Omental fat pad (tissue), 4 donors: ENCODE results near the gene METAP1D. TPM values are rescaled to one million over a fixed set of nuclear protein-coding genes. Genes with fewer than 3 reads are reported as not detected.

Experiments
- ATAC-seq: fragments of 150-250 bp; one replicate; pipeline ENCODE4 v1.9.1; 2016; ENCODE audit warnings: mild to moderate bottlenecking, moderate library complexity; ENCODE audit not compliant: low FRiP score
- DNase-seq: peaks from one replicate; pipeline ENCODE4 v3.0.0-alpha.2; 2019; ENCODE audit warnings: low spot score
- total RNA-seq, 4 donors: library from RNA; depleted of rRNA; stranded (reverse); fragments of >200 nt; gene quantifications; one replicate each; pipeline ENCODE4 v1.1.0, GENCODE V29; 2016
- TF ChIP-seq, protein P1 (sequence below), 3 donors: fragments of 450-650 bp; IDR thresholded peaks; one replicate each; pipeline ENCODE4 v1.5.1; 2016 to 2017; ENCODE audit warnings: antibody characterized with exemption in 3 of 3, mild to moderate bottlenecking in 3 of 3, moderate library complexity in 2 of 3

METAP1D gene
- total RNA-seq, 4 donors from 2014 or later: 5.4 to 9.6 (median 8.5) TPM

GRCh38 chr2:172046866-172047565 lies 47.3 kb downstream of the METAP1D start:
- TF ChIP-seq, protein P1, sequence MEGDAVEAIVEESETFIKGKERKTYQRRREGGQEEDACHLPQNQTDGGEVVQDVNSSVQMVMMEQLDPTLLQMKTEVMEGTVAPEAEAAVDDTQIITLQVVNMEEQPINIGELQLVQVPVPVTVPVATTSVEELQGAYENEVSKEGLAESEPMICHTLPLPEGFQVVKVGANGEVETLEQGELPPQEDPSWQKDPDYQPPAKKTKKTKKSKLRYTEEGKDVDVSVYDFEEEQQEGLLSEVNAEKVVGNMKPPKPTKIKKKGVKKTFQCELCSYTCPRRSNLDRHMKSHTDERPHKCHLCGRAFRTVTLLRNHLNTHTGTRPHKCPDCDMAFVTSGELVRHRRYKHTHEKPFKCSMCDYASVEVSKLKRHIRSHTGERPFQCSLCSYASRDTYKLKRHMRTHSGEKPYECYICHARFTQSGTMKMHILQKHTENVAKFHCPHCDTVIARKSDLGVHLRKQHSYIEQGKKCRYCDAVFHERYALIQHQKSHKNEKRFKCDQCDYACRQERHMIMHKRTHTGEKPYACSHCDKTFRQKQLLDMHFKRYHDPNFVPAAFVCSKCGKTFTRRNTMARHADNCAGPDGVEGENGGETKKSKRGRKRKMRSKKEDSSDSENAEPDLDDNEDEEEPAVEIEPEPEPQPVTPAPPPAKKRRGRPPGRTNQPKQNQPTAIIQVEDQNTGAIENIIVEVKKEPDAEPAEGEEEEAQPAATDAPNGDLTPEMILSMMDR (IDR thresholded peaks at IDR 0.05): no peak

DNA sequence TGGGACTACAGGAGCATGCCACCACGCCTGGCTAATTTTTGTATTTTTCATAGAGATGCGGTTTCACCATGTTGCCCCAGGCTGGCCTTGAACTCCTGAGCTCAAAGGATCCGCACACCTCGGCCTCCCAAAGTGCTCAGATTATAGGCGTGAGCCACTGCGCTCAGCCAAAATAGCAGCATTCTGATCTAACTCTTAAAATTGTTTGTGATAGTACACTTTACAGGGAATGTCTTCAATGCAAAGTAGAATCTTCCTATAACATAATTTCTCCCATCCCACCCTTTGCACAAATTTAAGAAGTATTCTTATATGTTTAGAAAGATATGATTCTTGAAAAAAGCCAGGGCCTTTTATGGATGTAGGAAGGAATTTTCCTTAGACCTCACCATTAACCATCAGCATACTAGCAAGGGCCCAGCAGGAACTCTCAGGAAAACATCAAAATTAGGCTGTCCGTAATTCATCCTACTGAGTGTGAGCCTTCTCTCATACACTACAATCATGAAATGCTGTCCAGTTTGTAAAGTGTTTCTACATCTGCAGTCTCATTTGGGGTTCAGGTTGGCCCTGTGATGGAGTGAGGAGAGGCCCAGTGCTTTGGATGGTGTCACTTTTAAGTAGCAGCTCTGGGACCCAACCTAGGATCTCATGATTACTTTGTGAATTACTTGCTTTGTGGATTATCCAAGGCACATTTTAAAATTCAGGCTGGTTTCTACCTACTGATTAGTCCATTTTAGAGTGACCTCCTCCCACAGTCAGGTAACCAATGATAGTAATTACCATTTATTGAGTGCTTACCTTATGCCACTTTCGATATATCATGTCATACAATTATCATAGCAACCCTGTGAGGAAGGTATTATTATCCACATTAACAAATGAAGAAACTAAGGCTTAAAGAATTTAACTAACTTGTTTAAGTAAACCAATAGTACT lies 48.1 kb downstream of the METAP1D start:
- no peak for ATAC-seq
- DNase-seq: no peak
- TF ChIP-seq, protein P1 (IDR thresholded peaks at IDR 0.05): no peak

More at GRCh38 chr2:172046866-172047565, 47.3 kb downstream of the METAP1D start:
- ATAC-seq (no peak), DNase-seq (no peak)

DNA sequence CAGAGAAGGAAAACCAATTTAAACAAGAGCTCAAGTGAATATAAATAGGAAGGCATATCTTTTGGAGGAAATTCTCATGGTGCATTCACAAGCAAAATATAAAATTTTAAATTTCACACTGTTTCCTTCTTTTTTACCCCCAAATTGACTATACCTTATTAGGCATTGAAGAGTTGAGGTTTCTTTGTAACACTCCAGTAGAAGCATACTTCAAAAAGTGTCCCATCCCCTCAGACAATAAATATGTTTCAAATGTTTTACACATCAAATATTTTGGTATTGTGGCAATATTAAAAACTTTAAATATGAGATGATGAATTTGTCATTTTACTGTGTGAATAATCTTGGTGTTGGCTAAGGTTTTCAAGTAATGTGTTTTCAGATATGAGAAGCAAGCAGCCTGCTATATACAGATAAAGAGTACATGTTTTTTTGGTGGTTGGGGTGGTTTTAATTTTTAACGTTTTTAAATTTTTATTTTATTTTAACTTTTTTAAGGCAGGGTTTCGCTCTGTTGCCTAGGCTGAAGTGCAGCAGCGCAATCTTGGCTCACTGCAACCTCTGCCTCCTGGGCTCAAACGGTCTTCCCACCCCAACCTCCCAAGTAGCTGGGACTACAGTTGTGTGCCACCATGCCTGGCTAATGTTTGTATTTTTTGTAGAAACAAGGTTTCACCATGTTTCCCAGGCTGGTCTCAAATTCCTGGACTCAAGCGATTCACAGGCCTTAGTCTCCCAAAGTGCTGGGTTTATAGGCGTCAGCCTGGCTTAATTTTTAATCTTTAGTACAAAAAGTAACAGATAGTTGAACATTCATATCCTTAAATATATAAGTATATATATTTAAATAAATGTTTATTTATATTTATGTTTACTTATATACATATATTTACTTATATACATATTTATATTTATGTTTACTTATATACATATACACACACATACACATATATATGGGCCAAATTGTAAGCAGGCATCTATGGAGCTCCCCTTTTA lies 49.1 kb downstream of the METAP1D start:
- DNase-seq (no peak), ATAC-seq (no peak)
- TF ChIP-seq, protein P1 (IDR thresholded peaks at IDR 0.05): no peak

DNA sequence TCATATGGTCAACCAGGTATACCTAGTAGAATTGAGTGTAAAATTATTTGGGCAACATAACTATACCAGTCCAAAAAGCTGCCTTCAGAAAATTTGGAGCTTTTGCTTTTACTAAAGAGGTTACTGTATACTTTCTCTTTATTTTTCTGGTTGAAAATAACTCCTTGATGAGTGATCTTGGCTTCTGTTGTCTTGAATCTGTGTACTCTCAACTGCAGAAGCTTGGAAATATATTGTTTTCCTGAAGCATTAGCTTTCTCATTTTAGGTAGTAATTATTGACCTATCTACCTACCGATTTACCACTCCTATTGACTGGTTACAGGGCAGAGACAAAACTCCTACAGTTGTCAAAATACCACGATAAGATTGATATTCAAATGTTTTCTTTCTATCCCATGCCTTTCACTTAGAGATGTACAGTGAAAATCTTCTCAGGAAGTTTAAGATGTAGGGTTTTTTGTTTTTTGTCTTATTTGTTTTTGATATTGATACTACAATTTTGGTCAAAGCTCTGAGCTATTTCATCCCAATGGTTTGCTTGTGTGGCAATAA lies 49.9 kb downstream of the METAP1D start:
- no peak for DNase-seq
- TF ChIP-seq, protein P1 (IDR thresholded peaks at IDR 0.05): no peak
- ATAC-seq: no peak

DNA sequence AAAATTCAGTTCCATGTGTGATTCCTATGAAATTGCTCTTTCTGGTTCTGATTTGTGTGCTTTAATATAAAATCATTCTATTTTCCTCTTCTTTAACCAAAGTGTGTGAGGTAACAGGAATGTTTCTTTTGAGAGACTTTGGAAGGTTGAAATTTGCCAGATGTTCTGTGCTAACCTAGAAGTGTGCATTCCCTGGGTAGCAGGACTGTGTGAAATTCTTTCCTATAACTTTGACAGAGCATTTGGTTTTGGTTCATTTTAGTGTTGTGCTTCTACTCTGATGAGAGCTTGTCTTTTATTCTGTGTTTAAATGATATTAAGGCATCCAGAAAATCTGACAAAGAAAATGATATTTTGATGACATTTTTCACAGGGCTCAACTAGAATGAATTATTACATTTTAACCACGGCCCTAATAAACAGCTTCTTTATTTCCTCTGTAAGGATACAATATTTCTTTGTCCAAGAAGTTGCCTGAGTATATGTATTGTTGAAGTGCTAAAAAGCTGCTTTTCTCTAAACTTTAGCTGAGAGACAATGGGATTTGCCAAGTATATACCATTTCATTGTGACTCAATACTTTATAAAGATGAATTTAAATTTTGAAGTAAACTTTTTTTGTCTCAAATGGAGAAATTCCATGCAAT lies 50.8 kb downstream of the METAP1D start:
- TF ChIP-seq, protein P1 (IDR thresholded peaks at IDR 0.05): no peak
- no peak for DNase-seq
- no peak for ATAC-seq
